ENCODE data around the gene SLC11A2. TPM values are rescaled to one million over a fixed set of nuclear protein-coding genes. Genes with fewer than 3 reads are reported as not detected.
"Not testable (repeated sequence)": the region's sequence is repeated elsewhere in the genome, so short reads cannot be mapped to it uniquely, and the experiment has no call there.

The SLC11A2 gene
- polyA plus RNA-seq, 1 donor, result 24.8 TPM

DNA sequence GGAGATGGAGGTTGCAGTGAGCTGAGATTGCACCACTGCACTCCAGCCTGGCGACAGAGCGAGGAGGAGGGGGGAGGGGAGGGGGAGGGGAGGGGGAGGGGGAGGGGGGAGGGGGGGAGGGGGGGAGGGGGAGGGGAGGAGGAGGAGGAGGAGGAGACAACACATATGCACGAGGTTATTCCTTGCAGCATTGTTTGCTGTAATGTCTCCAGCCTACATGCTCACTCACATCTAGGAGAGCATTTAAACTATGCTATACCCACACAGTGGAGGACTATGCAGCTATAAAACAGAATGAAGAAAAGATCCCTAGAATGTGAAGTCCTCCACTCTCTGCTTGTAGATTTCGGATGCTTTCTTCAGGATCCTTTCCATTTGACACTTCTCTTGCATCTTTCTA is 77.4 kb downstream of the SLC11A2 start:
- no peak for DNase-seq (ENCODE audit: low read depth)

DNA sequence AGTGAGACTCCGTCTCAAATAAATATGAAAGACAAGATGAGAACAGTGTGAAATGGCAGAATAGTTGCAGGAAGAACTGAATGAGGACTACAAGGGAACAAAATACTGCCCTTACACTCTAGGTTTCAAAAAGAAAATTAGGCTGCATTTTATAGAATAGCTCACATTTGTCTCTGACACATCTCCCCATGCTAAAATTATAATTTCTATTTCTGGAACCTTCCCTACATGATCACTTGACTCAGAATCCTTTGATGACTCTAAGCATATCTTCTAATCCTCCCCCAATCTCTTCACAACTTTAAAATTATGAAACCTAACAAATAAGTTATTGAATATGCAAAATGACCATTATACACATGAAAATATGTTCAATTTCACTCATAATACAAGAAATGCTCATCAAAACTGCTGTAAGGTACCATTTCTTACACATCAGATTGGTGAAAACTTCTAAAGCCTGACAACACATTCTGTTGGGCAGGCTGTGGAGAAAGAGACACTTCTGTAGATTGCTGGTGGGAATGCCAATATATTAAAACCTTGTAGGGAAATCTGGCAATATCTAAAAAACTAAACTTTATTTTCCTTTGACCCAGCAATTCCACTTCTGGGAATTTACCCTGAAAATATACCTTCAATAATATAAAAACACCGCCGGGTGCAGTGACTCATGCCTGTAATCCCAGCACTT is 78.1 kb downstream of the SLC11A2 start:
- no peak for DNase-seq (ENCODE audit: low read depth)

DNA sequence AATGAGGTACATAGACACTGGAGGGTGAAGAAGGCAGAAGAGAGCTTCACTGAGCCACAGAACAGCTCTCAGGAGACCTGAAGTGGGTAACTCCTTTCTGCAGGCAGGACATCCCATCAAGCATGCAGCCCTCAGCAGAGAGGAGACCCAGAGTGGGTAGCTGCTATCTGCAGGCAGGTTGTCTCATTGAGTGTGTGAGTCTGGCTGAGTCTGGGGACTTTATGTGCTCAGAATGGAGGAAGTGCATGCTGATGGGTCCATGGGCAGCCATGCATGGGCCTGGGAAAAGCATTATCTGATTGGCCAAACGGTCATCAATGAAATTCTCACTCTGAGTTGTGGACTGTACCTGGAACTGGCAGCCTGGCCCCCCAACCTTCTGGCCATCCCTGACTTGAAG is 88.5 kb downstream of the SLC11A2 start:
- no peak for DNase-seq (ENCODE audit: low read depth)

DNA sequence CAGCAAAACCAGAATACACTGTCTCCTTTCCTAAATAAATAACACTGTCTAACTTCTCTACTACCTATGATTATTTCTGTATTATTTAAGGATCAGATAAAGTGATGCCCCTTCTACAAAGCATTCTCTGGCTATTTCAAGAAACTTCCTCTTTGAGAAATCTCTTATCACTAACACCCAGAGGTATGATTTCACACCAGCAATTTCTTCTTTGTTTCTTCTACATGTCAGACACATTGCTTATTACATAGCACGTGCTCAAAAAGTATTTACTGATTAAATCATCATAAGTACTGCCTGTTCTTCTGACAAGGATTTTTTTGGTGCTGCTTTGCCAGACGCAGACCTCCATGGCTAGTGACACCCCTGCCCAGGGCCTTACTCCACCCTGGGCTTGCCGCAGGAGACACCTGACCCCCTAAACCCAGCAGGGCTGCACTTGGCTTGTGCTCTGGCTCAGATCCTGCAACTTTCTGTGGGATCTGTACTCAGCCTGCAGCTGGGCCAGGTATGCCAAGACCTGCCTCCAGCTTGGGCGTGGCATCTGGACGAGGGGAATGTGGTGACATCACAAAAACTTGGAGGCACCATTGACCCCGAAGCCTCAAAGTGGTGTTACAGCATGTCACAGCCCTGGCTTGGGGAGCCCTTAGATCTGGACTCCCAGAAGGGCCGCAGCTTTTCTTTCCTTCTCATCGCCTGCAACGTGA is 89.2 kb downstream of the SLC11A2 start:
- DNase-seq (ENCODE audit: low read depth), result no peak

DNA sequence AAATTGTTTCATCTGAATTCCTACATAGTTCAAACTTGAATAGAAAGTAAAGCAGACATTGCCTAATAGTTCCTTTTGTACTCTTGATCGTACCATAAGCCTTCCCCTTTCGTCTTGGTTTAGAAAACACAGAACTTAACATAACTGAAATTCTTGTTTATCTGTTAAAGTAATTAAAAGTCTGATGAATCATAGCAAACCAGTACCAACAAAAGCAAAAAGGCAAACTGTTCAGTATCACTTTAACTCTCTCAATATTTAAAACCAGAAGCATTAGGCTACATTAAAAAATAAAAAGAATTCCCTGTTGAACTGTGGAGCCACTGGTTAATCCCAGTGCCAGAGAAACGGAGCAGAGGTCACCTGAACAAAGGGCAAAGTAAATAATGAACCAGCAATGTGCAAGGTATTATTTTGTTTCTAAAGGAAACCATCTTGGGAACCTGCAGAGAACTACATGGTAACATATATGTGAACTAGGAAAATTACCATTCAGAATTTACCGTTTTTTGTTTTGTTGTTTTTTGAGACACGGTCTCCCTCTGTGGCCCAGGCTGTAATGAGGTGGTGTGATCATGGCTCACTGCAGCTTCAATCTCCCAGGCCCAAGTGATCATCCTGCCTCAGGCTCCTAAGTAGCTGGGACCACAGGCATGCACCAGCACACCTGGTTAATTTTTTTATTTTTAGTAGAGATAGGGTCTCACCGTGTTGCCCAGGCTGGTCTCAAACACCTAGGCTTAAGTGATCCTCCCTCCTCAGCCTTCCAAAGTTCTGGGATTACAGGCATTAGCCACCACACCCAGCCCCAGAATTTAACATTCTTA is 91.0 kb downstream of the SLC11A2 start:
- DNase-seq (ENCODE audit: low read depth), result no peak

DNA sequence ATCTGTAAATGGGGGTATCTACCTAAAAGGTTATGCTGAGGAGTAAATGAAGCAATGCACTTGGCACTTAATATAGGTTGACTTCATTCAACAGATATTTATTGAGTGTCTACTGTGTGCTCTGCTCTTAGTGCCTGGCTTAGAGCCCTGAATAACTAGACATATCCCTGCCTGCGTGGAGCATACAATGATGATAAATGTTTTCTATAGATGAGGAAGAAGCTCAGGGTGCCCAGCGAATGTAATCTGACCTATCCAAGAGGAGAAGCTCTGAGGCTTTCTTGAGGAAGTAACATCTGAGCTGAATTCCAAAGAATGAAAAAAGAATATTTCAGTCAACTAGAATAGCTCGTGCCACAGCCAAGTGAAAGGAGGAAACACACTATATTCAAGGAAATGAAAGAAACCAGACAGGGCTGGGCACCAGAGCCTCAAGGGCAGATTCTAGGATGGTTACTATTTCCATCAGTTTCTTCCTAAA is 91.8 kb downstream of the SLC11A2 start:
- no peak for DNase-seq (ENCODE audit: low read depth)

DNA sequence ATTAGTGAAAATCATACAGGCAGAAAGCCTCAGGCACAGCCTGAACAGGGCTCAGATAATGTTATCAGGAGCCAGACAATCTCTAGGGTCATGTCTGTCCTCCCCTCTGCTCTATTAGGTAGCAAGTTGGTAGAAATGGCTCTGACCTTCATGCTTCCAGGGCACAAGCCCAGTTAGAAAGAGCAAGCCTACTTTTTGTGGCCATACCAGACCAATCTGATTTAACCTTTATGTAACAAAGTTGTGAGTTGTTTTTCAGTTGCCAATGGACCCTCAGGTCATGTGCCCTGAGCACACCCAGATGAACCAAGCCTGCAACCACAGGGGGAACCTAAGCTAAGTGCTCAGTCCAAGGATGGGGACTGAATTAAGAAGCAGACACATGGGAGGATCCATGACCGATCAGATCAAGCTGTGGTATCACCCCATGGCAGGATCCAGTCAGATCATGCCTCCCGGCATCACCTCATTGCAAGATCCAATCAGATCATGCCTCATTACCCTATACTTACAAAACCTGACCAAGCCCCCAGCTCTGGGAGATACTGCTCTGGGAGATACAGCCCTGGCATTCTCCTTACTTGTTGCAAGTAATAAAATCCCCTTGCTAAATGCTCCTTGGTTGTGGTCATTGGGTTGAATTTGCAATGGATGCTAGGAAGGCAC is 92.6 kb downstream of the SLC11A2 start:
- no peak for DNase-seq (ENCODE audit: low read depth)

DNA sequence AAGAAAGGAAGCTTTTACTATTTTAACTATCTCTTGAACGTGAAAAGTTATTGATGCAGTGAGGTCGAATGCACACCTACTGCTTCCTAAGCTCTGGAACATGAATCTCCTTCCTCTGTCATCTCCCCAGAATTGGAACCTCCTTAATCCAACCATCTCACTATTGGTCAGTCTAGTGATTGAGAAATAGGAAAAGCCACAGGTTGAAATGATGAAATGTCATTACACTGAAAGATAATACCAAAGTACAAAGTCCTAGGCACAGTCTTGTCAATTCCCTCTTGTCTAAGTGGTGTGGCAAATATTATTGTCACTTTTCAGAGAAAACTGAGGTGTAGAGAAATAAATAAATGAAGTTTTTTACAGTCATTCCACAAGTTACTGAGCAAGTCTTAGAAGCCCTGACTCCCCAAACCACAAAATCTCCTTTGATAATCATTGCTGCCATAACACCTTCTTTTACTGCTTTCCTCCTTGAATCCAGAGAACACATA is 93.3 kb downstream of the SLC11A2 start:
- no peak for DNase-seq (ENCODE audit: low read depth)

DNA sequence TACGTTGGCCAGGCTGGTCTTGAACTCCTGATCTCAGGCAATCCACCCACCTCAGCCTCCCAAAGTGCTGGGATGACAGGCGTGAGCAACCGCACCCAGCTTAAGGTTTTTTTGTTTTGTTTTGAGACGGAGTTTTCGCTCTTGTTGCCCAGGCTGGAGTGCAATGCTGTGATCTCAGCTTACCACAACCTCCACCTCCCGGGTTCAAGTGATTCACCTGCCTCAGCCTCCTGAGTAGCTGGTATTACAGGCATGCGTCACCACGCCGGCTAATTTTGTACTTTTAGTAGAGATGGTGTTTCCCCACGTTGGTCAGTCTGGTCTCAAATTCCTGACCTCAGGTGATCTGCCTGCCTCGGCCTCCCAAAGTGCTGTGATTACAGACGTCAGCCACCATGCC is 95.7 kb downstream of the SLC11A2 start:
- DNase-seq (ENCODE audit: low read depth), result not testable (repeated sequence)

DNA sequence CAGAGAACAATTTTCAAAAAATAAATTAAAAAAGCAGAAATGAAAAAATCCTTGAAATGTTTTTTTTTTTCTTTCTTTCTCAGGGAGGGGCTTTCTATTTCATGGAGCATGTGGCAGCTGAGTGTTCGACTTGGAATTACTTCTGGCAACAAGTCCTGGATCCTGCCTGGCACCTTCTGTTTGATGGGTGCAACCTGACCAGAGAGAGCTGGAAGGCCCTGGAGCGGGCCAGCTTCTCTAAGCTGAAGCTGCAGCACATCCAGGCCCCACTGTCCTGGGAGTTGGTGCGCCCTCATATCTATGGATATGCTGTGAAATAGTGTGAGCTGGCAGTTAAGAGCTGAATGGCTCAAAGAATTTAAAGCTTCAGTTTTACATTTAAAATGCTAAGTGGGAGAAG is 96.4 kb downstream of the SLC11A2 start:
- DNase-seq (ENCODE audit: low read depth), result no peak

Other genes with a start within 250 kb of the SLC11A2 start
- 0.04 TPM for gene TMPRSS12, start 183.5 kb downstream of the SLC11A2 start, polyA plus RNA-seq (ENCODE audit: insufficient read length)
- 0.48 TPM for gene HIGD1C, start 73.8 kb downstream of the SLC11A2 start, polyA plus RNA-seq (ENCODE audit: insufficient read length)
- gene LETMD1, start 21.9 kb upstream of the SLC11A2 start, polyA plus RNA-seq (ENCODE audit: insufficient read length), result 54.3 TPM
- gene CSRNP2, start 57.2 kb upstream of the SLC11A2 start, polyA plus RNA-seq (ENCODE audit: insufficient read length), result 26.4 TPM
- 41.4 TPM for gene TFCP2, start 146.8 kb upstream of the SLC11A2 start, polyA plus RNA-seq (ENCODE audit: insufficient read length)
- gene POU6F1, start 191.7 kb upstream of the SLC11A2 start, polyA plus RNA-seq (ENCODE audit: insufficient read length), result 7.9 TPM
- gene DAZAP2, start 212.4 kb upstream of the SLC11A2 start, polyA plus RNA-seq (ENCODE audit: insufficient read length), result 68.3 TPM
- 7.0 TPM for gene SMAGP, start 244.0 kb upstream of the SLC11A2 start, polyA plus RNA-seq (ENCODE audit: insufficient read length)